Measurements from ENCODE around the gene ACLY.

- no peak for TF ChIP-seq ZBTB26 (tag by site-specific recombination; optimal IDR thresholded peaks at IDR 0.05)
- TF ChIP-seq HOXA7 (CRISPR knock-in tag; IDR thresholded peaks at IDR 0.05; ENCODE audit: borderline replicate concordance) = no peak
- TF ChIP-seq CTCF (tag by site-specific recombination; IDR thresholded peaks at IDR 0.05) = no peak
- TF ChIP-seq, protein P1, sequence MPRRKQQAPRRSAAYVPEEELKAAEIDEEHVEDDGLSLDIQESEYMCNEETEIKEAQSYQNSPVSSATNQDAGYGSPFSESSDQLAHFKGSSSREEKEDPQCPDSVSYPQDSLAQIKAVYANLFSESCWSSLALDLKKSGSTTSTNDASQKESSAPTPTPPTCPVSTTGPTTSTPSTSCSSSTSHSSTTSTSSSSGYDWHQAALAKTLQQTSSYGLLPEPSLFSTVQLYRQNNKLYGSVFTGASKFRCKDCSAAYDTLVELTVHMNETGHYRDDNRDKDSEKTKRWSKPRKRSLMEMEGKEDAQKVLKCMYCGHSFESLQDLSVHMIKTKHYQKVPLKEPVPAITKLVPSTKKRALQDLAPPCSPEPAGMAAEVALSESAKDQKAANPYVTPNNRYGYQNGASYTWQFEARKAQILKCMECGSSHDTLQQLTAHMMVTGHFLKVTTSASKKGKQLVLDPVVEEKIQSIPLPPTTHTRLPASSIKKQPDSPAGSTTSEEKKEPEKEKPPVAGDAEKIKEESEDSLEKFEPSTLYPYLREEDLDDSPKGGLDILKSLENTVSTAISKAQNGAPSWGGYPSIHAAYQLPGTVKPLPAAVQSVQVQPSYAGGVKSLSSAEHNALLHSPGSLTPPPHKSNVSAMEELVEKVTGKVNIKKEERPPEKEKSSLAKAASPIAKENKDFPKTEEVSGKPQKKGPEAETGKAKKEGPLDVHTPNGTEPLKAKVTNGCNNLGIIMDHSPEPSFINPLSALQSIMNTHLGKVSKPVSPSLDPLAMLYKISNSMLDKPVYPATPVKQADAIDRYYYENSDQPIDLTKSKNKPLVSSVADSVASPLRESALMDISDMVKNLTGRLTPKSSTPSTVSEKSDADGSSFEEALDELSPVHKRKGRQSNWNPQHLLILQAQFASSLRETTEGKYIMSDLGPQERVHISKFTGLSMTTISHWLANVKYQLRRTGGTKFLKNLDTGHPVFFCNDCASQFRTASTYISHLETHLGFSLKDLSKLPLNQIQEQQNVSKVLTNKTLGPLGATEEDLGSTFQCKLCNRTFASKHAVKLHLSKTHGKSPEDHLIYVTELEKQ (tag by site-specific recombination; IDR thresholded peaks at IDR 0.05; ENCODE audit: borderline replicate concordance) = no peak
- TF ChIP-seq ZNF529 (tag by site-specific recombination; IDR thresholded peaks at IDR 0.05; ENCODE audit: insufficient replicate concordance) = no peak
- TF ChIP-seq ZNF596 (tag by site-specific recombination; IDR thresholded peaks at IDR 0.05) = no peak
- TF ChIP-seq REST (tag by site-specific recombination; IDR thresholded peaks at IDR 0.05) = no peak
- no peak for TF ChIP-seq ZNF23 (tag by site-specific recombination; IDR thresholded peaks at IDR 0.05; ENCODE audit: borderline replicate concordance)
- no peak for TF ChIP-seq ZBTB11 (tag by site-specific recombination; conservative IDR thresholded peaks at IDR 0.05; ENCODE audit: low read depth)
These were observed 95.2 kb downstream of the ACLY start for GRCh38 chr17:41823580-41823979.

All from HEK293 (cell line).